ENCODE measurements around the gene SLC39A11.

DNA sequence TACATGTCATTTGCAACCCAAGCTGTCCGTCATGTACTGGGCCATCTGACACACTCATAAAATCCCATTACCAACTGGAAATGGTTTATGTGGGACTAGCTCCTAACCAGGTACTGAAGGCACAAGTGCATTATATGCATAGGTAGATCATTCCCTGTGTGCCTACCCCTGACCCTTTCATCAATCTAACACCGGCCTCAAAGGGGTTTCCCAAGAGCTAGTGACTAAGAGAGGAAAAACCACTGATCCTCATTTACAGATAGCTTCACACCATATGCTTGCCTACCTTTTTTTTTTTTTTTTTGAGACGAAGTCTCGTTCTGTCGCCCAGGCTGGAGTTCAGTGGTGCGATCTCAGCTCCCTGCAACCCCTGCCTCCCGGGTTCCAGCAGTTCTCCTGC is 449.8 kb downstream of the SLC39A11 start:
- TF ChIP-seq, protein P1, sequence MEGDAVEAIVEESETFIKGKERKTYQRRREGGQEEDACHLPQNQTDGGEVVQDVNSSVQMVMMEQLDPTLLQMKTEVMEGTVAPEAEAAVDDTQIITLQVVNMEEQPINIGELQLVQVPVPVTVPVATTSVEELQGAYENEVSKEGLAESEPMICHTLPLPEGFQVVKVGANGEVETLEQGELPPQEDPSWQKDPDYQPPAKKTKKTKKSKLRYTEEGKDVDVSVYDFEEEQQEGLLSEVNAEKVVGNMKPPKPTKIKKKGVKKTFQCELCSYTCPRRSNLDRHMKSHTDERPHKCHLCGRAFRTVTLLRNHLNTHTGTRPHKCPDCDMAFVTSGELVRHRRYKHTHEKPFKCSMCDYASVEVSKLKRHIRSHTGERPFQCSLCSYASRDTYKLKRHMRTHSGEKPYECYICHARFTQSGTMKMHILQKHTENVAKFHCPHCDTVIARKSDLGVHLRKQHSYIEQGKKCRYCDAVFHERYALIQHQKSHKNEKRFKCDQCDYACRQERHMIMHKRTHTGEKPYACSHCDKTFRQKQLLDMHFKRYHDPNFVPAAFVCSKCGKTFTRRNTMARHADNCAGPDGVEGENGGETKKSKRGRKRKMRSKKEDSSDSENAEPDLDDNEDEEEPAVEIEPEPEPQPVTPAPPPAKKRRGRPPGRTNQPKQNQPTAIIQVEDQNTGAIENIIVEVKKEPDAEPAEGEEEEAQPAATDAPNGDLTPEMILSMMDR (conservative IDR thresholded peaks at IDR 0.05; ENCODE audit: low read length), result no peak
- no peak for TF ChIP-seq EZH2phosphoT487 (IDR thresholded peaks at IDR 0.05; ENCODE audit: borderline replicate concordance, low read depth, low read length)

Measured in OCI-LY7 (cell line).